Upper lobe of left lung (tissue), 6 donors: ENCODE data around the gene VAMP7. TPM values are rescaled to one million over a fixed set of nuclear protein-coding genes. Genes with fewer than 3 reads are reported as not detected.

ENCODE experiments used
- ATAC-seq, 2 donors: fragments of 200-7000 bp; cut with Tn5 transposase; one replicate each; pipeline ENCODE4 v1.9.1; 2022; ENCODE audit warnings: mild to moderate bottlenecking in 2 of 2, moderate library complexity in 2 of 2; ENCODE audit not compliant: low FRiP score in 2 of 2
- DNase-seq, 2 donors: peaks; one replicate each; pipeline ENCODE4 v3.0.0-alpha.2; 2019 to 2020
- H3K27ac ChIP-seq, 4 donors: fragments of 200-600 bp; sonication (generic); one replicate each; pipeline ENCODE4 v1.5.1; 2016 to 2019
- H3K27me3 ChIP-seq, 4 donors: fragments of 200-600 bp; sonication (generic); one replicate each; pipeline ENCODE4 v1.5.1; 2017 to 2019
- H3K36me3 ChIP-seq, 4 donors: fragments of 200-600 bp; sonication (generic); one replicate each; pipeline ENCODE4 v1.5.1; 2016 to 2019
- H3K4me1 ChIP-seq, 4 donors: fragments of 200-600 bp; sonication (generic); one replicate each; pipeline ENCODE4 v1.5.1; 2018 to 2019
- H3K4me3 ChIP-seq, 4 donors: fragments of 200-600 bp; sonication (generic); one replicate each; pipeline ENCODE4 v1.5.1; 2017 to 2019; ENCODE audit warnings: mild to moderate bottlenecking in 2 of 4, moderate library complexity in 1 of 4
- H3K9me3 ChIP-seq, 4 donors: fragments of 200-600 bp; sonication (generic); one replicate each; pipeline ENCODE4 v1.5.1; 2018 to 2019
- EP300 ChIP-seq, 4 donors: sonication (generic); formaldehyde crosslinking; IDR thresholded peaks; one replicate each; pipeline ENCODE4 v1.5.1; 2017; ENCODE audit warnings: antibody characterized with exemption in 4 of 4, control low read depth in 2 of 4
- POLR2A ChIP-seq, 4 donors: fragments of 450-650 bp; IDR thresholded peaks; one replicate each; pipeline ENCODE4 v1.5.1; 2016 to 2017; ENCODE audit warnings: antibody characterized with exemption in 4 of 4, mild to moderate bottlenecking in 2 of 4
- POLR2AphosphoS5 ChIP-seq, 2 donors: sonication (generic); formaldehyde crosslinking; IDR thresholded peaks; one replicate each; pipeline ENCODE4 v1.5.1; 2017; ENCODE audit warnings: antibody characterized with exemption in 2 of 2
- WGBS, 2 donors: methylation state at CpG; one replicate each; pipeline ENCODE4 v1.1.5; 2017 to 2018; 5-methylcytosine and 5-hydroxymethylcytosine counted together
- total RNA-seq, 6 donors: library from RNA; depleted of rRNA in 4 of 6; stranded (reverse); fragments of >200 nt in 4 of 6; gene quantifications; one replicate each; pipeline versions ENCODE4 v1.1.0 to v1.2.1, GENCODE V29; 2016 to 2021
- TF ChIP-seq, protein P1 (sequence below), 6 experiments: fragments of 450-650 bp in 4 of 6; fragments of 200-600 bp in 2 of 6; sonication (generic) in 2 of 6; IDR thresholded peaks; one replicate each; pipeline ENCODE4 v1.5.1; 2016 to 2019; ENCODE audit warnings: antibody characterized with exemption in 6 of 6
- donor health status: DM: no; HTN: no; CAD: no; lungs with moderate emphysema.
- donor health status: DM: no; HTN: yes; CAD: no; lungs with severe emphysema.

Gene VAMP7
- total RNA-seq, 6 donors from 2014 or later: 18.9 to 32.7 (median 29.4) TPM

GRCh38 chrX:155956099-155956498 is 75.0 kb downstream of the VAMP7 start:
- DNase-seq (peak in 1 of 2 donors; percentile 39), ATAC-seq (no peak)
- no peaks in the 10 kb centered on the region for H3K27me3 ChIP-seq
- 89 to 90% methylated on average over 7 to 9 of the region's 9 CpGs for WGBS, 2 donors
- H3K4me3 ChIP-seq: no peak overlapping the region
- H3K9me3 ChIP-seq: no peaks in the 10 kb centered on the region
- H3K36me3 ChIP-seq: no peaks in the 10 kb centered on the region
- H3K4me1 ChIP-seq: no peaks in the 10 kb centered on the region
- H3K27ac ChIP-seq: no peak overlapping the region
- TF ChIP-seq POLR2AphosphoS5 (IDR thresholded peaks at IDR 0.05) (no peak), EP300 (IDR thresholded peaks at IDR 0.05) (no peak), POLR2A (IDR thresholded peaks at IDR 0.05) (no peak)
- TF ChIP-seq, protein P1, sequence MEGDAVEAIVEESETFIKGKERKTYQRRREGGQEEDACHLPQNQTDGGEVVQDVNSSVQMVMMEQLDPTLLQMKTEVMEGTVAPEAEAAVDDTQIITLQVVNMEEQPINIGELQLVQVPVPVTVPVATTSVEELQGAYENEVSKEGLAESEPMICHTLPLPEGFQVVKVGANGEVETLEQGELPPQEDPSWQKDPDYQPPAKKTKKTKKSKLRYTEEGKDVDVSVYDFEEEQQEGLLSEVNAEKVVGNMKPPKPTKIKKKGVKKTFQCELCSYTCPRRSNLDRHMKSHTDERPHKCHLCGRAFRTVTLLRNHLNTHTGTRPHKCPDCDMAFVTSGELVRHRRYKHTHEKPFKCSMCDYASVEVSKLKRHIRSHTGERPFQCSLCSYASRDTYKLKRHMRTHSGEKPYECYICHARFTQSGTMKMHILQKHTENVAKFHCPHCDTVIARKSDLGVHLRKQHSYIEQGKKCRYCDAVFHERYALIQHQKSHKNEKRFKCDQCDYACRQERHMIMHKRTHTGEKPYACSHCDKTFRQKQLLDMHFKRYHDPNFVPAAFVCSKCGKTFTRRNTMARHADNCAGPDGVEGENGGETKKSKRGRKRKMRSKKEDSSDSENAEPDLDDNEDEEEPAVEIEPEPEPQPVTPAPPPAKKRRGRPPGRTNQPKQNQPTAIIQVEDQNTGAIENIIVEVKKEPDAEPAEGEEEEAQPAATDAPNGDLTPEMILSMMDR (IDR thresholded peaks at IDR 0.05): no peak

GRCh38 chrX:155956649-155957048 is 75.5 kb downstream of the VAMP7 start:
- 67 to 80% methylated on average over 3 of the region's 3 CpGs for WGBS, 2 donors
- H3K9me3 ChIP-seq: no peaks in the 10 kb centered on the region
- H3K27ac ChIP-seq: no peak overlapping the region
- H3K4me3 ChIP-seq: no peak overlapping the region
- no peaks in the 10 kb centered on the region for H3K4me1 ChIP-seq
- TF ChIP-seq POLR2A (IDR thresholded peaks at IDR 0.05) (no peak), POLR2AphosphoS5 (IDR thresholded peaks at IDR 0.05) (no peak), EP300 (IDR thresholded peaks at IDR 0.05) (no peak)
- TF ChIP-seq, protein P1 (IDR thresholded peaks at IDR 0.05): no peak
- no peaks in the 10 kb centered on the region for H3K27me3 ChIP-seq
- ATAC-seq (no peak), DNase-seq (no peak)
- no peaks in the 10 kb centered on the region for H3K36me3 ChIP-seq

DNA sequence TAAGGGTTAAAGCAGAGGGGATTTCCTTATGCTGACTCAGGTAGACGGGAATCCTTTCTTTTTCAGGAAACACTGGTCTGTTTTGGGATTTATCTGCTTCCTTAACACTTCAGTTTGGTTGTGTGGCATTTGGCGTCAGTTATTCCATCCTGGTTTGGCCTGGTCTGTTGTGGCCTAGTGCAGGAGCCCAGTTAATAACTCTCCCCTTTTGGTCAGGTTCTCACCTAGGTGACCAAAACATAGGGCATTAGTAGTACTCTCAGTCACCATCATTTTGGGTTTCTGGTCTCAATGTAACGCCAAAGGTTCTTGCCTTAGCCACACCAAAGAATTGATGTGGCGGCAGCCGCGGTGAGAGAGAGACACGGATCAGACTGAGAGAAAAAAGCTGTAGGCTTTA is 76.7 kb downstream of the VAMP7 start:
- no peak overlapping the region for H3K4me3 ChIP-seq
- WGBS, 2 donors: 71 to 80% methylated on average over 7 of the region's 7 CpGs
- ATAC-seq (no peak), DNase-seq (no peak)
- H3K9me3 ChIP-seq: no peaks in the 10 kb centered on the region
- TF ChIP-seq EP300 (IDR thresholded peaks at IDR 0.05): no peak
- TF ChIP-seq POLR2A (IDR thresholded peaks at IDR 0.05): no peak
- TF ChIP-seq POLR2AphosphoS5 (IDR thresholded peaks at IDR 0.05): no peak
- TF ChIP-seq, protein P1 (IDR thresholded peaks at IDR 0.05): no peak
- no peaks in the 10 kb centered on the region for H3K27me3 ChIP-seq
- H3K27ac ChIP-seq: no peak overlapping the region
- no peaks in the 10 kb centered on the region for H3K36me3 ChIP-seq
- H3K4me1 ChIP-seq: no peaks in the 10 kb centered on the region

DNA sequence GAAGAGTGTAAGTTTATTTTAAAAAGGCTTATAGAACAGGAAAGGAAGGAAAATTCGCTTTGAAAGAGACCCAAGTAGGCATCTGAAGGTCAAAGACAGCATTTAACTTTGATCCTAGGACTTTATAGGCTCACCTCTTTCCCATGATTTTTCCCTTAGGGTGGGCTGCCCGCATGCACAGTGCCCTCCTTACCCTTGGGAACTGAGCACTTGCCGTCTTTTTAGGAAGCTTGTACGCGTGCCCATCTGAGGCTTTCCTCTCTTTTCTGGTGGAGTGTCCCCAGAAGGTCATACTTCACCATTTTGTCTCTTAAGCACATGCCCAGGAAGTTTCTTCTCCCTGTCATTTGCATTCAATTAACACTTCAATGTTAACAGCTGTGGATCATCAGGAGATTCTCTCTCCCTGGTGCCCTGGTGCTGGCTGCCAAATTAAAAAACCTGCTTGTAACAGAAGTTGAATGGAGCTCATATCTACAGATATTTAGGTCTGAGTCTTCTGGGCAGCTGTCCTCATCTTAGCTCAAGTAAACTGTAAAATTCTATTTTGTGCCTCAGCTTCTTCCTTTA is 78.0 kb downstream of the VAMP7 start:
- no peak for ATAC-seq
- Histone ChIP-seq H3K4me3 (no peak overlapping the region), H3K4me1 (no peaks in the 10 kb centered on the region), H3K9me3 (peaks cover 0 to 6% (median 3%) of the 10 kb centered on the region in 4 donors), H3K27me3 (no peaks in the 10 kb centered on the region), H3K27ac (no peak overlapping the region), H3K36me3 (no peaks in the 10 kb centered on the region)
- no peak for DNase-seq
- WGBS, 2 donors: 74 to 77% methylated on average over 5 of the region's 5 CpGs
- TF ChIP-seq EP300 (IDR thresholded peaks at IDR 0.05) (no peak), POLR2A (IDR thresholded peaks at IDR 0.05) (no peak), POLR2AphosphoS5 (IDR thresholded peaks at IDR 0.05) (no peak)
- TF ChIP-seq, protein P1 (IDR thresholded peaks at IDR 0.05): no peak

DNA sequence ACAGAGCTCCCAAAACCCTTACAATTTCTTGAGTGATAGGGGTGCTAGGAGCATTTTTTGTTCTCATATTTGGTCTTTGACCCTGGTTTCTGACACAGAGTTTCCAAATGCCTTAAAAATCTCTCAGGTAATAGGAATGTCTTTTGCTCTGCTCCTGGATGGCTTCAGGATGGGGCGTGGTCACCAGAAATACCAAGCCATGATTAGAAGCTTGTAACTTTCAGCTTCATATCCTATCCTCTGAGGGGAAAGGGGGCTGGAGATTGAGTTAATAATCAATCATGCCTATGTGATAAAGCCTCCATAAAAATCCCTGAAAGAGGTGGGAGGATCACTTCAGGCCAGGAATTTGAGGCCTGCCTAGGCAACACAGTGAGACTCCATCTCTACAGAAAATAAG is 81.8 kb downstream of the VAMP7 start:
- H3K27me3 ChIP-seq: no peaks in the 10 kb centered on the region
- no peaks in the 10 kb centered on the region for H3K36me3 ChIP-seq
- DNase-seq (no peak), ATAC-seq (no peak)
- no peak overlapping the region for H3K4me3 ChIP-seq
- H3K9me3 ChIP-seq: peaks cover 0 to 7% (median 5%) of the 10 kb centered on the region in 4 donors
- H3K4me1 ChIP-seq: no peaks in the 10 kb centered on the region
- 50 to 53% methylated on average over 1 of the region's 1 CpG for WGBS, 2 donors
- no peak for TF ChIP-seq POLR2A (IDR thresholded peaks at IDR 0.05)
- H3K27ac ChIP-seq: no peak overlapping the region
